GM12874 (cell line): ENCODE measurements around the gene PLCB4.

ENCODE experiments used
- CTCF ChIP-seq: IDR thresholded peaks from 2 replicates; pipeline ENCODE4 v1.5.1; 2011; ENCODE audit warnings: low read depth, mild to moderate bottlenecking, control low read depth, low read length, moderate library complexity; ENCODE audit not compliant: insufficient read depth

Gene PLCB4

GRCh38 chr20:9500121-9500520 lies 431.2 kb downstream of the PLCB4 start:
- TF ChIP-seq CTCF = no peak

- TF ChIP-seq CTCF = no peak
Measured at GRCh38 chr20:9501473-9501872, 432.6 kb downstream of the PLCB4 start.

GRCh38 chr20:9503526-9504245 lies 434.8 kb downstream of the PLCB4 start:
- no peak for TF ChIP-seq CTCF

GRCh38 chr20:9506280-9506821 lies 437.5 kb downstream of the PLCB4 start:
- no peak for TF ChIP-seq CTCF

- TF ChIP-seq CTCF = no peak
Measured at GRCh38 chr20:9506964-9507369, 438.1 kb downstream of the PLCB4 start.

- TF ChIP-seq CTCF = no peak
Measured at GRCh38 chr20:9507544-9508239, 438.8 kb downstream of the PLCB4 start.

GRCh38 chr20:9508240-9508661 lies 439.4 kb downstream of the PLCB4 start:
- TF ChIP-seq CTCF = no peak
